MCF 10A (cell line): ENCODE measurements around the gene VPS37C. TPM values are rescaled to one million over a fixed set of nuclear protein-coding genes. Genes with fewer than 3 reads are reported as not detected.

Experiments used
- BruUV-seq: library from RNA; stranded (reverse); fragments of 400-500 nt; replicated peaks from 2 replicates; lab custom pipeline; 2021; lab: Mats Ljungman, UMichigan
- CTCF ChIA-PET: fragments of 300-600 bp; sonication (Branson Sonifier 250); formaldehyde crosslinking; extraction: SDS; loops from one replicate; lab custom pipeline; 2021; ENCODE audit warnings: antibody characterized with exemption, inconsistent platforms; lab: Yijun Ruan, JAX
- POLR2A ChIA-PET: fragments of 300-600, 350-650 bp; sonication (Branson Sonifier 250); formaldehyde crosslinking; extraction: SDS; loops from one replicate; lab custom pipeline; 2020; ENCODE audit warnings: antibody characterized with exemption, inconsistent platforms; lab: Yijun Ruan, JAX
- DNase-seq: peaks from one replicate; pipeline ENCODE4 v3.0.0-alpha.2; 2018; ENCODE audit not compliant: unreplicated experiment
- H3K27ac Mint-ChIP-seq: one replicate; pipeline ENCODE4 v1.8.0; 2022; ENCODE audit warnings: mild to moderate bottlenecking, low read depth, mixed read lengths; ENCODE audit not compliant: unreplicated experiment
- H3K27me3 Mint-ChIP-seq: one replicate; pipeline ENCODE4 v1.8.0; 2022; ENCODE audit warnings: mixed read lengths; ENCODE audit not compliant: insufficient read depth, unreplicated experiment
- H3K36me3 Mint-ChIP-seq: one replicate; pipeline ENCODE4 v1.8.0; 2022; ENCODE audit warnings: mild to moderate bottlenecking, moderate library complexity, mixed read lengths; ENCODE audit not compliant: insufficient read depth, unreplicated experiment
- H3K4me1 Mint-ChIP-seq: one replicate; pipeline ENCODE4 v1.8.0; 2022; ENCODE audit warnings: mixed read lengths; ENCODE audit not compliant: insufficient read depth, unreplicated experiment
- H3K4me3 Mint-ChIP-seq: one replicate; pipeline ENCODE4 v1.8.0; 2022; ENCODE audit warnings: mild to moderate bottlenecking, moderate library complexity, mixed read lengths; ENCODE audit not compliant: unreplicated experiment
- H3K9me3 Mint-ChIP-seq: one replicate; pipeline ENCODE4 v1.8.0; 2022; ENCODE audit warnings: mixed read lengths; ENCODE audit not compliant: unreplicated experiment
- CTCF ChIP-seq: fragments of 200-600 bp; IDR thresholded peaks from one replicate; pipeline ENCODE4 v1.8.0; 2022; ENCODE audit warnings: antibody characterized with exemption, mild to moderate bottlenecking; ENCODE audit not compliant: unreplicated experiment
- intact Hi-C: fragments of 100-400 bp; cut with micrococcal nuclease; formaldehyde crosslinking; loops from 2 replicates; pipeline ENCODE4 v1.14.1; 2022
- total RNA-seq: library from RNA; stranded (reverse); gene quantifications from 2 replicates; pipeline ENCODE4 v1.2.3, GENCODE V29; 2022

VPS37C gene
- total RNA-seq, 1 experiment from 2014 or later = 23.3 TPM

- POLR2A ChIA-PET = no interaction called here
- Mint-ChIP-seq H3K27ac (no peak overlapping the region), H3K36me3 (no peaks in the 10 kb centered on the region), H3K9me3 (no peaks in the 10 kb centered on the region), H3K27me3 (peaks cover 22% of the 10 kb centered on the region), H3K4me1 (no peaks in the 10 kb centered on the region), H3K4me3 (no peak overlapping the region)
- TF ChIP-seq CTCF = no peak
- intact Hi-C loops = no loop called here
- peak; percentile 34 for DNase-seq
- CTCF ChIA-PET = no interaction called here
- BruUV-seq = no TSS peak
These were observed 69.6 kb downstream of the VPS37C start for GRCh38 chr11:61091373-61092279.

- Mint-ChIP-seq H3K27me3 (peaks cover 20% of the 10 kb centered on the region), H3K9me3 (no peaks in the 10 kb centered on the region)
- intact Hi-C loops = no loop called here
These were observed 70.2 kb downstream of the VPS37C start for GRCh38 chr11:61090982-61091372.

GRCh38 chr11:61090521-61090920, 70.7 kb downstream of the VPS37C start:
- H3K9me3 Mint-ChIP-seq = no peaks in the 10 kb centered on the region
- no peak overlapping the region for H3K4me3 Mint-ChIP-seq
- H3K4me1 Mint-ChIP-seq = no peaks in the 10 kb centered on the region
- no peak for TF ChIP-seq CTCF
- no peak overlapping the region for H3K27ac Mint-ChIP-seq
- BruUV-seq = no TSS peak
- intact Hi-C loops = no loop called here
- H3K36me3 Mint-ChIP-seq = no peaks in the 10 kb centered on the region
- H3K27me3 Mint-ChIP-seq = peaks cover 16% of the 10 kb centered on the region
- ChIA-PET POLR2A (interaction anchor here (0.6 to 1.1 kb wide), 2 partner anchors 16 to 68 kb away, joined by 3 read pairs; no protein-coding TSS in a partner anchor), CTCF (interaction anchor here (0.6 kb wide), 1 partner anchor 42 kb away, joined by 3 read pairs; no protein-coding TSS in a partner anchor)
- no peak for DNase-seq

More at GRCh38 chr11:61090982-61091372, 70.2 kb downstream of the VPS37C start:
- TF ChIP-seq CTCF = no peak
- DNase-seq = no peak
- no TSS peak for BruUV-seq
- no peak overlapping the region for H3K27ac Mint-ChIP-seq
- CTCF ChIA-PET = no interaction called here
- H3K4me3 Mint-ChIP-seq = no peak overlapping the region
- H3K36me3 Mint-ChIP-seq = no peaks in the 10 kb centered on the region
- POLR2A ChIA-PET = no interaction called here
- no peaks in the 10 kb centered on the region for H3K4me1 Mint-ChIP-seq

- no peaks in the 10 kb centered on the region for H3K9me3 Mint-ChIP-seq
- DNase-seq = no peak
- peaks cover 10% of the 10 kb centered on the region for H3K27me3 Mint-ChIP-seq
- BruUV-seq = no TSS peak
- intact Hi-C loops = no loop called here
- no peaks in the 10 kb centered on the region for H3K4me1 Mint-ChIP-seq
- H3K4me3 Mint-ChIP-seq = no peak overlapping the region
- CTCF ChIA-PET = interaction anchor here (0.6 kb wide), 1 partner anchor 41 kb away, joined by 3 read pairs; no protein-coding TSS in a partner anchor
- H3K27ac Mint-ChIP-seq = no peak overlapping the region
- no peak for TF ChIP-seq CTCF
- POLR2A ChIA-PET = interaction anchor here (0.6 to 1.1 kb wide), 2 partner anchors 17 to 68 kb away, joined by 3 read pairs; no protein-coding TSS in a partner anchor
- H3K36me3 Mint-ChIP-seq = no peaks in the 10 kb centered on the region
These were observed 71.3 kb downstream of the VPS37C start for GRCh38 chr11:61089806-61090491.
